Type B pancreatic cell (in vitro differentiated cells): ENCODE data around the gene ZNF581. TPM values are rescaled to one million over a fixed set of nuclear protein-coding genes. Genes with fewer than 3 reads are reported as not detected.
A peak's percentile ranks its signal among the peaks of the same experiment; 100 is the strongest.

Experiments used
- DNase-seq: peaks from one replicate; pipeline ENCODE4 v3.0.0; 2021; ENCODE audit warnings: mixed read lengths; ENCODE audit not compliant: unreplicated experiment; ENCODE audit errors: extremely low spot score
- H3K27ac Mint-ChIP-seq: 2 replicates; pipeline ENCODE4 v1.8.0; 2021; ENCODE audit warnings: mild to moderate bottlenecking, mixed read lengths
- H3K27me3 Mint-ChIP-seq: 2 replicates; pipeline ENCODE4 v1.8.0; 2021; ENCODE audit warnings: mixed read lengths
- H3K36me3 Mint-ChIP-seq: 2 replicates; pipeline ENCODE4 v1.8.0; 2021; ENCODE audit warnings: mixed read lengths
- H3K4me1 Mint-ChIP-seq: one replicate; pipeline ENCODE4 v1.8.0; 2021; ENCODE audit warnings: mixed read lengths; ENCODE audit not compliant: unreplicated experiment
- H3K4me3 Mint-ChIP-seq: 2 replicates; pipeline ENCODE4 v1.8.0; 2021; ENCODE audit warnings: mild to moderate bottlenecking, mixed read lengths
- H3K9me3 Mint-ChIP-seq: 2 replicates; pipeline ENCODE4 v1.8.0; 2021; ENCODE audit warnings: mixed read lengths
- total RNA-seq: library from RNA; stranded (reverse); gene quantifications from 2 replicates; pipeline ENCODE4 v1.2.1, GENCODE V29; 2021; ENCODE audit warnings: low replicate concordance
- TF ChIP-seq, protein P1 (sequence below): fragments of 200-600 bp; sonication (generic); conservative IDR thresholded peaks from 2 replicates; pipeline ENCODE4 v1.5.0; 2021; ENCODE audit warnings: antibody characterized with exemption, mild to moderate bottlenecking

Gene ZNF581
- total RNA-seq, 1 donor from 2014 or later, result 43.1 TPM

DNA sequence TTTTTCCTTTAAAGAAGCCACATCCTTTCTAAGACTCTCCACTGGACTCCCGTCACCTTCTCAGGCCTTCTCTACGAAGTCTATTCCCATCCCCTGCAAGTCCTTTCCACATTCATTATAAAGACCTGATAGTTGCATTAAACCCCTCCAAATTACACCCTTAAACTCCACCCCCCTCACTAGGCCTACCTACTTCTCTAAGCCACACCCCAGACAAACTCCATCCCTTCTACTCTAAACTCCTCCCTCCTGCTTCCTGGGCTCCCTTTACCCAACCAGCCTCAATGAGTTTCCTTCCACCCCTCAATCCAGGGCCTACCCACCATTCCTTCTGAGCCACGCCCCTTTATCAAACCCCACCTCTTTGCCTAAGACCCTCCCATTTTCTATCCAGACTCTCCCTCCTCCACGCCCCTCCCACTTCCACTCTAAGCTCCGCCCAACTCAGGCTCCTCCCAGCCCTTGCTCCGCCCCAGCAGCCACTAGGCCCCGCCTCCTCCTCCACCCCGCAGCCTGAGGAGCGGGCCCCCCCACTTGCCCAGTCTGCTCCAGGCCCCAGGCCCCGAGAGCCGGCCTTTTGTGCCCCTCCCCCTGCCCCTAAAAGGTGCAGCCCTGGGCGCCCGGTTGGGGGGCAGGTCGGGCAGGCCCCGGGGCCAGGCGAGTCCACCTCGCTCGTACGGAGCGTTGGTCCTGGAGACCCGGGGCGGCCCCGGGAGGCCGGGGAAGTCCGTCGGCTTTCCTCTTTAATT, 44.6 kb upstream of the ZNF581 start:
- Mint-ChIP-seq H3K4me3 (peak overlapping the region; percentile 100), H3K27me3 (no peaks in the 10 kb centered on the region), H3K4me1 (peaks cover 21% of the 10 kb centered on the region), H3K9me3 (no peaks in the 10 kb centered on the region), H3K36me3 (peaks cover 32% of the 10 kb centered on the region), H3K27ac (peak overlapping the region; percentile 100)
- TF ChIP-seq, protein P1, sequence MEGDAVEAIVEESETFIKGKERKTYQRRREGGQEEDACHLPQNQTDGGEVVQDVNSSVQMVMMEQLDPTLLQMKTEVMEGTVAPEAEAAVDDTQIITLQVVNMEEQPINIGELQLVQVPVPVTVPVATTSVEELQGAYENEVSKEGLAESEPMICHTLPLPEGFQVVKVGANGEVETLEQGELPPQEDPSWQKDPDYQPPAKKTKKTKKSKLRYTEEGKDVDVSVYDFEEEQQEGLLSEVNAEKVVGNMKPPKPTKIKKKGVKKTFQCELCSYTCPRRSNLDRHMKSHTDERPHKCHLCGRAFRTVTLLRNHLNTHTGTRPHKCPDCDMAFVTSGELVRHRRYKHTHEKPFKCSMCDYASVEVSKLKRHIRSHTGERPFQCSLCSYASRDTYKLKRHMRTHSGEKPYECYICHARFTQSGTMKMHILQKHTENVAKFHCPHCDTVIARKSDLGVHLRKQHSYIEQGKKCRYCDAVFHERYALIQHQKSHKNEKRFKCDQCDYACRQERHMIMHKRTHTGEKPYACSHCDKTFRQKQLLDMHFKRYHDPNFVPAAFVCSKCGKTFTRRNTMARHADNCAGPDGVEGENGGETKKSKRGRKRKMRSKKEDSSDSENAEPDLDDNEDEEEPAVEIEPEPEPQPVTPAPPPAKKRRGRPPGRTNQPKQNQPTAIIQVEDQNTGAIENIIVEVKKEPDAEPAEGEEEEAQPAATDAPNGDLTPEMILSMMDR, result no peak
- peak; percentile 97 for DNase-seq

- no peaks in the 10 kb centered on the region for H3K27me3 Mint-ChIP-seq
- TF ChIP-seq, protein P1, result no peak
- peak within 1 kb of the TSS; percentile 100 for H3K27ac Mint-ChIP-seq
- H3K4me3 Mint-ChIP-seq, result peak within 1 kb of the TSS; percentile 100
- no peaks in the 10 kb centered on the region for H3K9me3 Mint-ChIP-seq
- H3K36me3 Mint-ChIP-seq, result peaks cover 32% of the 10 kb centered on the region
- peak; percentile 97 for DNase-seq
- peaks cover 21% of the 10 kb centered on the region for H3K4me1 Mint-ChIP-seq
Observed at GRCh38 chr19:55599468-55599841, 44.0 kb upstream of the ZNF581 start, which contains the start of gene FIZ1. Gene FIZ1, minus strand, starts transcription at chr19:55599517. Its CDS starts 1,652 bp downstream, at chr19:55597865.

GRCh38 chr19:55599842-55600661, 43.4 kb upstream of the ZNF581 start, which contains the start of gene ZNF524:
Gene ZNF524, plus strand, starts transcription at chr19:55600288. Its CDS starts 1,825 bp downstream, at chr19:55602113.
- Mint-ChIP-seq H3K27me3 (no peaks in the 10 kb centered on the region), H3K4me3 (peak within 1 kb of the TSS; percentile 100), H3K4me1 (peaks cover 18% of the 10 kb centered on the region), H3K9me3 (no peaks in the 10 kb centered on the region), H3K36me3 (peaks cover 27% of the 10 kb centered on the region), H3K27ac (peak within 1 kb of the TSS; percentile 100)
- peak; percentile 93 for DNase-seq
- TF ChIP-seq, protein P1, result no peak

DNA sequence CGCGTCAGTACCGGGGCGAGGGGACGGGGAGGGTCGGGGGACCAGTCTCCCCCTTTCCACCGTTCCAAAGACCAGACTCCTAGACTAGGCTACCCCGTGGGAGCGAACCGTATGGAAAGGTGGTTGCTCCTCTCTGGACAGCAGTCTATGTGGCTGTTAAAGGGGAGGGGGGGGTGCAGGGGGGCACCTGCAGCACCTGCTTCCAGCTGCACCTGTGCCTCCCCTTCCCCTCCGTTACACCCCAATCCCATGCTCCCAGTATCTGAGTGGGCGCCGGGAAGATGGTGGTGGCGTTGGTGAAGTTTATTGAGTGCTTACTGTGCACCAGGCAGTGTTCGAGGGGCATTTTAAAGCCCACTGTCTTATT, 42.8 kb upstream of the ZNF581 start:
- Mint-ChIP-seq H3K27ac (peak overlapping the region; percentile 94), H3K4me3 (peak overlapping the region; percentile 90), H3K36me3 (peaks cover 21% of the 10 kb centered on the region), H3K4me1 (peaks cover 16% of the 10 kb centered on the region), H3K9me3 (no peaks in the 10 kb centered on the region), H3K27me3 (no peaks in the 10 kb centered on the region)
- DNase-seq, result no peak
- TF ChIP-seq, protein P1, result no peak

GRCh38 chr19:55601084-55601483, 42.4 kb upstream of the ZNF581 start:
- Mint-ChIP-seq H3K27me3 (no peaks in the 10 kb centered on the region), H3K27ac (peak overlapping the region; percentile 94), H3K9me3 (no peaks in the 10 kb centered on the region), H3K4me3 (peak overlapping the region; percentile 90), H3K4me1 (peaks cover 18% of the 10 kb centered on the region), H3K36me3 (peaks cover 20% of the 10 kb centered on the region)
- DNase-seq, result no peak
- TF ChIP-seq, protein P1, result no peak
